Measurements from ENCODE around the gene GNG8.
A peak's percentile ranks its signal among the peaks of the same experiment; 100 is the strongest.

Gene GNG8

GRCh38 chr19:46601318-46602224 lies 34.4 kb downstream of the GNG8 start, which contains the start of gene CALM3:
Gene CALM3, plus strand, starts transcription at chr19:46601330. Its CDS starts 105 bp downstream, at chr19:46601435.
- no peak for DNase-seq

DNA sequence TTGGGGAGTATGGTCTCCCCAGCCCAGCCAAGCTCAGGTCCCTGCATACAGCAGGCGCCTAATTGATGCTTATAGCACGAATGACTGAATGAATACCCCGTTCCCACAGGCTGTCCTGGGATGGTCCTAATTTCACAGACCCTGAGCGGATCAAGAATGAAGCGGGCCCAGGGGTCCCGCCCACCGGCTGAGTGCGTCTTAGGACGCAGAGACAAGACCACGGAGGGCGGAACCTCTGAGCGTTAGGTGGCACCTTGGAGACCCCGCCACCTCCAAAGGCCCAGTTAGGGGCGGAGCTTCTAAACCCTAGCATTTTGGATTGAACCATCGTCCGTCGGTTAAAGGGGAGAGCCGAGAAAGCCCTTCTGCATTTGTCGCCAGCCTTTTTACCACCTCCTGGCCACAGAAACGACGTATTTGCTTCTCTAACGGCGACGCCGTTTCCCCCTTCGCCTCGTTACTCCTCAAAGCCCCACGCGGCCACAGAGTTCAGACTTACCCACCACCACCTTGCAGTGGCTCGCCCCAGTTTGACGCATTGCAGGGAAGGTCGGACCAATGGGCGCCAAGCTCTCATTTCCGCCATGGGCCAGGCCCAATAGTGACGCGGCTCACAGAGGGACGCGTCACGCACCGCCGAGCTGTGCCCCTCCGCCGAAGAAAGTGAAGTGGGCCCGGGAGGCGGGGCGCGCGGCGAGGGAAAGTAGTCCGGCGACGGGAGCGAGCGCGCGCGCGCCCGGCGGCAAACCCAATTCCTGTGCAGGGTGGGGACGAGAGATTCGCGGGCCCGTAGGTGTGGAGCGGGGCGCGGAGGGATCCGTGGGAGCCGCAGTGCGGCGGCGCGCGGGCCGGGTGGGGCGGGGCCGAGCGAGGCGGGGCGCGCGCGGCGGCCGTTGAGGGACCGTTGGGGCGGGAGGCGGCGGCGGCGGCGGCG lies 35.4 kb downstream of the GNG8 start:
- peak; percentile 96 to 98 (median 96) for DNase-seq

DNA sequence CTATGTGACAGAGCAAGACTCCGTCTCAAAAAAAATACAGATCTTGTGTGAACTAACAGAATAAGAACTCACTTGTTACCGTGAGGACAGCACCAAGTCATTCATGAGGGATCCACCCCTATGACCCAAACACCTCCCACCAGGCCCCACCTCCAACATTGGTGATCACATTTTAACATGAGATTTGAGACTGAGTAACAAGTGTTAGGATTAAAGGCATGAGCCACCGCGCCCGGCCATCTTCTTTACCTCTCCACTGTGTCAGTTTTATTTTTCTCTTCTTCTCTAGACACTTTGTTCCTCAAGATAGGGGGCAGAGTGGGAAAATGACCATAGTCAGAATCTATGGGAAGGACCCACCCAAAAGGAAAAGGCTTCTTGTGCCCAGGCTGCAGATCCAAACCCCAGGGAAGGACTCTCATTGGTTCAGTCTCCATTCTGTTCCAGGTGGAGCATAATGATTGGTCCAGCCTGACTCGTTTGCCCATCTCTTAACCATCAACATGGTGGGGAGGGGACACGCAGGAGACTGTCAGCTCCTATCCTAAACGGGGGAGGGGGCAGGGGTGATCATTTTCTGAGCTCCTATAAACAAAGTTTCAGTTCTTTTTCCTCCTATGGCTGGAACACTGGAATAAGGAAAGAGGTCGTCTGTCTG lies 36.2 kb downstream of the GNG8 start:
- DNase-seq, result no peak

DNA sequence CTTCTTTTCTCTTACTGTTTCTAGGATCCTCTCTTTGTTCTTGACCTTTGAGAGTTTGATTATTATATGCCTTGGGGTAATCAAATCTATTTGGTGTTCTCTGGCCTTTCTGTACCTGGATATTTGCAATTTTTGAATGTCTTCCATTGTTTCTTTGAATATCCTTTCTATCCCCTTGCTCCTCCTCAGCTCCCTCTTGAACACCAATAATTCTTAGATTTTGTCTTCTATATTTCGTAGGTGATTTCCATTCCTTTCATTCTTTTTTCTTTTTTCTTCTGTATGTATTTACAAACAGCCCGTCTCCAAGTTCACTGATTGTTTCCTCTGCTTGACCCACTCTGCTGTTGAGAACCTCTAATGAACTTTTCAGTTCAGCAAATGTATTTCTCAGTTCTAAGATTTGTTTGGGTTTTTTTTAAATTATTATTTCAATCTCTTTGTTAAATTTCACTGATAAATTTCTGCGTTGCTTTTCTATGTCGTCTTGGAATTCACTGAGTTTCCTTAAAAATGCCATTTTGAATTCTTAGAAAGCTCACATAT lies 37.6 kb downstream of the GNG8 start:
- DNase-seq, result no peak

DNA sequence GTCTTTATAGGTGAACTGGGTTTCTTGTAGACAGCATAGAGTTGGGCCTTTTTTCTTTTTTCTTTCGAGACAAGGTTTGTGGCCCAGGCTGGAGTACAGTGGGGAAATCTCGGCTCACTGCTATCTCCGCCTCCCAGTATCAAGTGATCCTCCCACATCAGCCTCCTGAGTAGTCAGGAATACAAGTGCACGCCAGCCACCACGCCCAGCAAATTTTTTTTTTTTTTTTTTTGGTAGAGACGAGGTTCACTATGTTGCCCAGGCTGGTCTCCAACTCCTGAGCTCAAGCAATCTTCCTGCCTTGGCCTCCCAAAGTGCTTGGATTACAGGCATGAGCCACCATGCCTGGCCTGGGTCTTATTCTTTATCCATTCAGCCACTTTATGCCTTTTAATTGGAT lies 40.0 kb downstream of the GNG8 start:
- no peak for DNase-seq

- DNase-seq, result no peak
Measured at GRCh38 chr19:46591870-46592269, 44.1 kb downstream of the GNG8 start.

DNA sequence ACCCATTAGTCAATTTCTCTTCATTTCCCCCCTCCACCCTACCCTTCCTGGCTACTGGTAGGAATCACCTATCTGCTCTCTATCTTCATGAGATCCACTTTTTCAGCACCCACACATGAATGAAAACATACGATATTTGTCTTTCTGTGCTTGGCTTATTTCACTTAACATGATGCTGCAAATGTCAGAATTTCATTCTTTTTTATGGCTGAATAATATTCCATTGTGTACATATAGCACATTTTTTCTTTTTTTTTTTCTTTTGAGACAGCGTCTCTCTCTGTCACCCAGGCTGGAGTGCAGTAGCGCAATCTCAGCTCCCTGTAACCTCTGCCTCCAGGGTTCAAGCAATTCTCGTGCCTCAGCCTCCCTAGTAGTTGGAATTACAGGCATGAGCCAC lies 44.7 kb downstream of the GNG8 start:
- no peak for DNase-seq

GRCh38 chr19:46587861-46588260 lies 48.1 kb downstream of the GNG8 start:
- no peak for DNase-seq

- DNase-seq, result no peak
Measured at GRCh38 chr19:46586294-46586693, 49.7 kb downstream of the GNG8 start.

- no peak for DNase-seq
Measured at GRCh38 chr19:46585539-46585938, 50.5 kb downstream of the GNG8 start.
